GM19099 (cell line): ENCODE measurements around the gene MAP2K3.

Source experiments
- POLR2A ChIP-seq: IDR thresholded peaks from 3 replicates; pipeline ENCODE4 v1.6.1; 2011; ENCODE audit warnings: low read depth; ENCODE audit not compliant: insufficient read length; ENCODE audit errors: extremely low read depth

The MAP2K3 gene

GRCh38 chr17:21303441-21304065 is 19.0 kb downstream of the MAP2K3 start:
- TF ChIP-seq POLR2A = no peak

GRCh38 chr17:21304091-21304490 is 19.6 kb downstream of the MAP2K3 start:
- TF ChIP-seq POLR2A = no peak

- no peak for TF ChIP-seq POLR2A
These were observed 28.8 kb downstream of the MAP2K3 start for GRCh38 chr17:21313320-21313719.

- TF ChIP-seq POLR2A = no peak
These were observed 33.9 kb downstream of the MAP2K3 start for GRCh38 chr17:21318439-21318838.

GRCh38 chr17:21330436-21331160 is 46.1 kb downstream of the MAP2K3 start:
- no peak for TF ChIP-seq POLR2A

GRCh38 chr17:21339011-21339410 is 54.5 kb downstream of the MAP2K3 start:
- no peak for TF ChIP-seq POLR2A

GRCh38 chr17:21345236-21345635 is 60.7 kb downstream of the MAP2K3 start:
- no peak for TF ChIP-seq POLR2A

- TF ChIP-seq POLR2A = no peak
These were observed 67.0 kb downstream of the MAP2K3 start for GRCh38 chr17:21351366-21352065.

- no peak for TF ChIP-seq POLR2A
These were observed 67.9 kb downstream of the MAP2K3 start for GRCh38 chr17:21352221-21352980.

GRCh38 chr17:21352981-21353265 is 68.4 kb downstream of the MAP2K3 start:
- no peak for TF ChIP-seq POLR2A

GRCh38 chr17:21353326-21354010 is 69.0 kb downstream of the MAP2K3 start:
- TF ChIP-seq POLR2A = no peak

GRCh38 chr17:21354796-21355385 is 70.4 kb downstream of the MAP2K3 start:
- no peak for TF ChIP-seq POLR2A

GRCh38 chr17:21355586-21355985 is 71.1 kb downstream of the MAP2K3 start:
- no peak for TF ChIP-seq POLR2A

- no peak for TF ChIP-seq POLR2A
These were observed 72.1 kb downstream of the MAP2K3 start for GRCh38 chr17:21356537-21357127.
